LNCAP (cell line): ENCODE measurements around the gene ZSCAN12.

Experiments used
- CTCF ChIP-seq: fragments of 450-650 bp; IDR thresholded peaks from 2 replicates; pipeline ENCODE4 v1.5.1; 2017; ENCODE audit warnings: mild to moderate bottlenecking

ZSCAN12 gene

DNA sequence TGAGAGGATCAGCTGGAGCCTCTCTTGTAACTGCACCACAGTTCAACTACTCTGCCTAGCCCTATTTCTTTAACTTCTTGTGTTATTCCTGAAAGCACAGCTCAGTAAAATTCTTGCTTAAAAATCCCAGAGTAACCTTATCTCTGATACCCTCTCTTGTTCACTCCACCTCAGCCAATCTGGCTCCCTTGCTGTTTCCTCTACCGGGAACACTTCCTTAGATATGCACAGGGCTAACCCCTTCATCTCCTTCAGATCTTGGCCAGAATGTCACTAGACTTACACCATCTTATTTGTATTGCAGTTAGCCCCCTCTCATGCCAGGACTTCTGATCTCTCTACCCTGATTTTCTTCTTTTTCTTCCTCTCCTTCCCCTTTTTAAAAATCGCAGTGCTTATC is 52.4 kb downstream of the ZSCAN12 start:
- TF ChIP-seq CTCF = no peak

GRCh38 chr6:28345201-28345600 is 54.3 kb downstream of the ZSCAN12 start:
- TF ChIP-seq CTCF = no peak

DNA sequence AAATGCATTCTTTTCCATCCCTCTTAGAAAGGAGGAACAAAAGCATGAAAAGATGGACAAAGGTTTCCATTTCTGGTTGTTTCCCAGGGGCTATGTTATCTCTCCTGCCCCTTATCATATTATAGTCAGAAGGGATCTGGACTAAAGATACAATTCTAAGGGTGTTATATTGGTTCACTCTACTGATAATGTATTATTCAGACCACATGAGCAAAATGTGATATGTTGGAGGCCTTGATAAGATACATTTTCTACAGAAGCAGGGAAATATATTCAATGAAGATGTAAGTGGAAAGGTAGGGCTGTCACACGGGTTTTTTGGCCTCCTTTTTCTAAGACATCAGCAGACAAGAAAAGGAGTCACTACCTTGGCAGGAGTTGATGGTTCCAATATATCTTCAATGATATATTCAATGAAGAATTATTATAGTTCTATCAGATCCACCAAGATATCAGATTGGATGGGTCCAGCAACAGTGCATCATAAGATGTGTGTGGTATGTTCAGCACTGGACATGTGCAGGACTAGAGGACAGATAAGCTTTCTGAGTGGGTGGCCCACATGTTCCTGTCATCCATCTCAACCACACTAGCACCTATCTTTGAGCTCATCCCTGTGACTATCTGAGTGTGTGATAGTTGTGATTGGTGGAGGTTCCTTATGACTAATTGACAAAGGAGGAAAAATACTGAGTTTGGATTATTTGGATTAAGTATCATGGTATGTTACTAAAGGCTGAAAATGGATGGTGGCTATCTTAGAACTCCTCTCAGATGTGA is 55.5 kb downstream of the ZSCAN12 start:
- TF ChIP-seq CTCF = no peak

DNA sequence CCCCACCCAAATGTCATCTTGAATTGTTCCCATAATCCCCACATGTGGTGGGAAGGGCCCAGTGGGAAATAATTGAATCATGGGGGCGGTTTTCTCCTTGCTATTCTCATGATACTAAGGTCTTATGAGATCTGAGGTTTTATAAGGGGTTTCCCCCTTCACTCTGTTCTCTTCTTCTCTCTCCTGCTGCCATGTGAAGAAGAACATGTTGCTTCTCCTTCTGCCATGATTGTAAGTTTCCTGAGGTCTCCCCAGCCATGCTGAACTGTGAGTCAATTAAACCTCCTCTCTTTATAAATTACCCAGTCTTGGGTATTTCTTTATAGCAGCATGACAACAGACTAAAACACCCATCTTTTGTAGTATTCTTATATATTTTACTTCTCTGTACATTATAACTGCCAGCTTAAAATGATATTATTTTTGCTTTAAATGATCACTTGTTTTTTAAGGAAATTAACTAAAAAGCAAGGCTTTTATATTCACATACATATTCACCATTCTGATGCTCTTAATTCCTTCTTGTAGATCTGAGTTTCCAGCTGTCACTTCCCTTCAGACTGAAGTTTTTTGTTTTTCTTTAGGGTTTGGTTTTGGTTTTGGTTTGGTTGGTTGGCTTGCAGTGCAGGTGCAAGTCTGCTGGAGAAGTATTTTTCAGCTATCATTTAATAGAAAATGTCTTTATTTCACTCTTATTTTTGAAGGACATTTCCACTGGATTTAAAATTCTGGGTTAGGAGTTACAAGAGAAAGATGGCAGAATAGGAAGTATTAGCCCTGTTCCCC is 59.0 kb downstream of the ZSCAN12 start:
- no peak for TF ChIP-seq CTCF

DNA sequence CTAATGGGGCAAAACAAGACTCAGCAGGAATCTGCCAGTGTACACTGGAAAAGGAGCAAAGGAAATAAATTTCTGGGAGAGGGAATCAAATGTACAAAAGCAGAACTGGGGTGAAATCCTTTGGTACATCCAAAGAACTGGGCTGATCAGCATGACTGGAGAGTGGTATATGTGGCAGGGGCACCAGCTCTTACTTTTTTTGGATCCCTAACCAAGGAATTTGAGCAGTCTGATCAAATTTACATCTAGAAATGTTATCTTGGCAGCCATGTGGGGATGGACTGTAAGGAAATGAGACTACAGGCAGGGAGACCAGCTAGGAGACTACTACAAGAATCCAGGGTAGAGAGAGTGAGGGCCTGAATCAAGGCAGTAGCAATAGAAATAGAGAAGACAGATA is 62.4 kb downstream of the ZSCAN12 start:
- TF ChIP-seq CTCF = no peak

DNA sequence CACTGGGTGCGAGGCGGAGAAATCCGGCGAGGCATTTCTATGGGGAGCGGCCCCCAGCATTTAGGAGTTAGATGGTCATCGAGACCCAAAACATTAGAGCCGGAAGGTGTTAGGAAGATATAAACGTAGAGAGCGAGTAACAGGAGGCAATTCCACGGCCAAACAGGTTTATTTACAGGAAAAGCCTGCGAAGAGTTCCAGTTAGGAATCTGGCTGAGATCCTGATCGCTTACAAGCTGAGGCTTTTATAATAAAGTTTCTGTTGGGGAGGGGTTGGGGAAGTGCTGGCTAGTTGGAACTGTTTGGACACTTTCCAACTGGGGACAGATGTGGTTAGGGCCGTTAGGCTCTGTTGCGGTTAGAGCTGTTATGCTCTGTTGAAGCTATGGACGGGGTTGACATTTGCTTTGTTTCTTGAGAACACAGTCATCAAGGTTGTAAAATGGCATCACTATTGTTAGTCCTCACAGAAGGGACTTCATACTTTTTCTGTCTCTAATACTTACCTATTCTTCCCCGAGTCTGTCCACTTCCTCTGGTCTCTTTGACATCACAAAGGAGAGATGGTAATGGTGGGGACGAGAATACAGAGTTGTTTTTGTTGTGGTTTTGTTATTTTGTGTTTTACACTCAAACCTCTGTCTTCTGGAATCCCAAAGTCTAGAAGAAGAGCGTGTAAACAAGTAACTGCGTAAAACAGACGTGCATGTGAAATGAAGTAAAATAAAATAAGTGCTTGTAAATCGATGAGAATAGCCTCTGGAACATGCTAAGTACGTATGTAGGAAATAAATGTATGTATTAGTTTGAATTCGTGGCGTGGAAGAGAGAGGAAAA is 63.0 kb downstream of the ZSCAN12 start:
- TF ChIP-seq CTCF = no peak

- no peak for TF ChIP-seq CTCF
Measured at GRCh38 chr6:28335564-28336283, 63.8 kb downstream of the ZSCAN12 start, which contains the start of gene ZSCAN31. TSS of gene ZSCAN31 (minus strand) at chr6:28336148. CDS start at chr6:28329683, 6,465 bp downstream.
